Measurements from ENCODE around the gene MAML3.

MAML3 gene

DNA sequence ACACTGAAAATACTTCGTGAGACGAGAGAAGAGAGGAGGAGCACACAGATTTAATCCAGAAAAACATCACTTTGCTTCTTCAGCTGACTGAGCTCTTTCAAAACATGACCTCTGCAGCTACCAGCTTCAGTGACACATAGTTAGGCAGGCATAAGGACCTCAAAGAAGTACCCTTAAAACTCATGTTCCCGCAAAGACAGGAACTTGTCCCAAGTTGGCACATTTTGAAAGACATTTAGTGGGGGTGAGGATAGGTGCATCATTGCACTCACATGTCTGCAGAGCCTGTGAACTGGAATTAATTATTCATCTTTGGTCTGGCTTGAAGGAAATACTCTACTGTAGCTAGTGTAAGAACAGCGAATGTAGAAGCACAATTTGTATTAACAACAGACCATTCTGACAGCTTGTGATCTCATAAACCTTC lies 266.6 kb downstream of the MAML3 start:
- TF ChIP-seq, protein P1, sequence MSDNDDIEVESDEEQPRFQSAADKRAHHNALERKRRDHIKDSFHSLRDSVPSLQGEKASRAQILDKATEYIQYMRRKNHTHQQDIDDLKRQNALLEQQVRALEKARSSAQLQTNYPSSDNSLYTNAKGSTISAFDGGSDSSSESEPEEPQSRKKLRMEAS (IDR thresholded peaks at IDR 0.05), result no peak
- TF ChIP-seq TCF12 (IDR thresholded peaks at IDR 0.05; ENCODE audit: low read depth) (no peak), TEAD4 (IDR thresholded peaks at IDR 0.05) (no peak), TAF1 (IDR thresholded peaks at IDR 0.05; ENCODE audit: low read depth) (no peak), EGR1 (IDR thresholded peaks at IDR 0.05) (no peak), ZBTB7A (IDR thresholded peaks at IDR 0.05; ENCODE audit: low read depth) (no peak), FOXM1 (IDR thresholded peaks at IDR 0.05; ENCODE audit: borderline replicate concordance, low read depth) (no peak), EP300 (IDR thresholded peaks at IDR 0.05; ENCODE audit: borderline replicate concordance) (no peak), CEBPB (IDR thresholded peaks at IDR 0.05) (no peak), RAD21 (IDR thresholded peaks at IDR 0.05; ENCODE audit: low read depth) (no peak), NFIC (IDR thresholded peaks at IDR 0.05) (no peak), CREB1 (IDR thresholded peaks at IDR 0.05; ENCODE audit: low read depth) (no peak)
- TF ChIP-seq, protein P2, sequence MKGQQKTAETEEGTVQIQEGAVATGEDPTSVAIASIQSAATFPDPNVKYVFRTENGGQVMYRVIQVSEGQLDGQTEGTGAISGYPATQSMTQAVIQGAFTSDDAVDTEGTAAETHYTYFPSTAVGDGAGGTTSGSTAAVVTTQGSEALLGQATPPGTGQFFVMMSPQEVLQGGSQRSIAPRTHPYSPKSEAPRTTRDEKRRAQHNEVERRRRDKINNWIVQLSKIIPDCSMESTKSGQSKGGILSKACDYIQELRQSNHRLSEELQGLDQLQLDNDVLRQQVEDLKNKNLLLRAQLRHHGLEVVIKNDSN (IDR thresholded peaks at IDR 0.05), result no peak
- TF ChIP-seq, protein P3, sequence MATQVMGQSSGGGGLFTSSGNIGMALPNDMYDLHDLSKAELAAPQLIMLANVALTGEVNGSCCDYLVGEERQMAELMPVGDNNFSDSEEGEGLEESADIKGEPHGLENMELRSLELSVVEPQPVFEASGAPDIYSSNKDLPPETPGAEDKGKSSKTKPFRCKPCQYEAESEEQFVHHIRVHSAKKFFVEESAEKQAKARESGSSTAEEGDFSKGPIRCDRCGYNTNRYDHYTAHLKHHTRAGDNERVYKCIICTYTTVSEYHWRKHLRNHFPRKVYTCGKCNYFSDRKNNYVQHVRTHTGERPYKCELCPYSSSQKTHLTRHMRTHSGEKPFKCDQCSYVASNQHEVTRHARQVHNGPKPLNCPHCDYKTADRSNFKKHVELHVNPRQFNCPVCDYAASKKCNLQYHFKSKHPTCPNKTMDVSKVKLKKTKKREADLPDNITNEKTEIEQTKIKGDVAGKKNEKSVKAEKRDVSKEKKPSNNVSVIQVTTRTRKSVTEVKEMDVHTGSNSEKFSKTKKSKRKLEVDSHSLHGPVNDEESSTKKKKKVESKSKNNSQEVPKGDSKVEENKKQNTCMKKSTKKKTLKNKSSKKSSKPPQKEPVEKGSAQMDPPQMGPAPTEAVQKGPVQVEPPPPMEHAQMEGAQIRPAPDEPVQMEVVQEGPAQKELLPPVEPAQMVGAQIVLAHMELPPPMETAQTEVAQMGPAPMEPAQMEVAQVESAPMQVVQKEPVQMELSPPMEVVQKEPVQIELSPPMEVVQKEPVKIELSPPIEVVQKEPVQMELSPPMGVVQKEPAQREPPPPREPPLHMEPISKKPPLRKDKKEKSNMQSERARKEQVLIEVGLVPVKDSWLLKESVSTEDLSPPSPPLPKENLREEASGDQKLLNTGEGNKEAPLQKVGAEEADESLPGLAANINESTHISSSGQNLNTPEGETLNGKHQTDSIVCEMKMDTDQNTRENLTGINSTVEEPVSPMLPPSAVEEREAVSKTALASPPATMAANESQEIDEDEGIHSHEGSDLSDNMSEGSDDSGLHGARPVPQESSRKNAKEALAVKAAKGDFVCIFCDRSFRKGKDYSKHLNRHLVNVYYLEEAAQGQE (IDR thresholded peaks at IDR 0.05; ENCODE audit: low read depth), result no peak

DNA sequence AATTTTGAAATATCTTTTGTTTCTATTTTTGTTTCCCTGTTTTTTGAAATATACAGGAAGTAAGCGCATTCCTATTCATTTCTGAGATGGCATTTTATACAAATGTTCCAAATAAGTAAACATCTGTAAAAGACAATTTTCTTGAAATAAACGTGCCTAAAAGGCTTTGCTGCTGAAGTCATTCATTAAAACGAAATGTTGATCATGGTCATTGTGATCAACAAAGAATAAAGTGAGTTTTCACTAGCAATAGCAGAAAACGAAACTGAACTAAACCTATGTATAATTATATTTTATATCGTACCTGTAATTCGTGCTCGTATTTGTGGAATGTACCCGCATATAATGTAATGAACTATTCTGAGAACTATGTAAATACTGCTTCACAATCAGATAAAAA lies 267.2 kb downstream of the MAML3 start:
- TF ChIP-seq, protein P1 (IDR thresholded peaks at IDR 0.05), result no peak
- TF ChIP-seq EGR1 (IDR thresholded peaks at IDR 0.05) (no peak), TEAD4 (IDR thresholded peaks at IDR 0.05) (no peak), EP300 (IDR thresholded peaks at IDR 0.05; ENCODE audit: borderline replicate concordance) (no peak), FOXM1 (IDR thresholded peaks at IDR 0.05; ENCODE audit: borderline replicate concordance, low read depth) (no peak), CEBPB (IDR thresholded peaks at IDR 0.05) (no peak)
- TF ChIP-seq, protein P2 (IDR thresholded peaks at IDR 0.05), result no peak

DNA sequence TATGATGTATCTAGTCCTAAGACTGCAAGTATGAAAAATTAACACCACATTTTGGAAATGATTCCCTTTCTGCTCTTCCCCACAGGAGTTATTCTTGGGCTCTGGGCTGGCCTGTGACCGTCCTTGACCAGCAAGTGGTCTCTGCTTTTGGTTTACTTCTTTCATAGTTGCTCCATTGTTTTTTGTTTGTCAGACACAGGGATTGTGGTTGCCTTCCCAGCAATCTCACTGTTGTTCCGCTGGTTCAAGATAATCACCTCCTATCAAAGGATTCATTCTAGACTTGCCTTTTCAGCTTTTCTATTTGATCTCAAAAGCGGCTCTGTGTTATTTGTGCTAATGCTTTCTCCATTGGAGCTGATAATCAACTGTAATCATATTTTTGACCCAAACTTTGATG lies 269.5 kb downstream of the MAML3 start:
- TF ChIP-seq ZBTB7A (IDR thresholded peaks at IDR 0.05; ENCODE audit: low read depth) (no peak), TAF1 (IDR thresholded peaks at IDR 0.05; ENCODE audit: low read depth) (no peak), EP300 (IDR thresholded peaks at IDR 0.05; ENCODE audit: borderline replicate concordance) (no peak), EGR1 (IDR thresholded peaks at IDR 0.05) (no peak), RAD21 (IDR thresholded peaks at IDR 0.05; ENCODE audit: low read depth) (no peak), YY1 (IDR thresholded peaks at IDR 0.05; ENCODE audit: low read depth) (no peak), TCF12 (IDR thresholded peaks at IDR 0.05; ENCODE audit: low read depth) (no peak), TEAD4 (IDR thresholded peaks at IDR 0.05) (no peak), CREB1 (IDR thresholded peaks at IDR 0.05; ENCODE audit: low read depth) (no peak), FOXM1 (IDR thresholded peaks at IDR 0.05; ENCODE audit: borderline replicate concordance, low read depth) (no peak), CEBPB (IDR thresholded peaks at IDR 0.05) (no peak), NFIC (IDR thresholded peaks at IDR 0.05) (no peak)
- TF ChIP-seq, protein P1 (IDR thresholded peaks at IDR 0.05), result no peak
- TF ChIP-seq, protein P2 (IDR thresholded peaks at IDR 0.05), result no peak
- TF ChIP-seq, protein P3 (IDR thresholded peaks at IDR 0.05; ENCODE audit: low read depth), result no peak

DNA sequence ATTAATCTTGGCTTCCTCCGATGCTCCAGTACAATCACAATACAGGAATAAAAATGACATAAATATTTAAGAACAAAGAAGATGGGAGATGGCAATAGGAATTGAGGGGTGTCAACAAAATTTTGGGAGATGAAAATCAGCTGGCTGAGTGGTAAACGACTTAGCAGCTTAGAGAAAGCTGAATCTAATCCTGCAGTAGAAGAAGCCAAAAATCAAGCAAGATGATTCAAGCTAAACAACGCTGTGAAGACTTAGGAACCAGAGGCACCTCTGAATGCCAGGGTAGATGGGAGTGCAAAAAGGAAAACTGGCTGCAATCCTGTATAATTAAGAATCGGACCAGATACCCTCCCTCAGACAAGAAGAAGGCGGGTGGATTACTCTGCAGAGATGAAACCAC lies 273.1 kb downstream of the MAML3 start:
- TF ChIP-seq, protein P1 (IDR thresholded peaks at IDR 0.05), result no peak
- TF ChIP-seq EGR1 (IDR thresholded peaks at IDR 0.05) (no peak), TAF1 (IDR thresholded peaks at IDR 0.05; ENCODE audit: low read depth) (no peak), CEBPB (IDR thresholded peaks at IDR 0.05) (no peak), CREB1 (IDR thresholded peaks at IDR 0.05; ENCODE audit: low read depth) (no peak), EP300 (IDR thresholded peaks at IDR 0.05; ENCODE audit: borderline replicate concordance) (no peak), TCF12 (IDR thresholded peaks at IDR 0.05; ENCODE audit: low read depth) (no peak), YY1 (IDR thresholded peaks at IDR 0.05; ENCODE audit: low read depth) (no peak), NFIC (IDR thresholded peaks at IDR 0.05) (no peak), FOXM1 (IDR thresholded peaks at IDR 0.05; ENCODE audit: borderline replicate concordance, low read depth) (no peak), ZBTB7A (IDR thresholded peaks at IDR 0.05; ENCODE audit: low read depth) (no peak), TEAD4 (IDR thresholded peaks at IDR 0.05) (no peak), RAD21 (IDR thresholded peaks at IDR 0.05; ENCODE audit: low read depth) (no peak)
- TF ChIP-seq, protein P3 (IDR thresholded peaks at IDR 0.05; ENCODE audit: low read depth), result no peak
- TF ChIP-seq, protein P2 (IDR thresholded peaks at IDR 0.05), result no peak

Measured in Ishikawa (cell line).